Uterus (tissue), 4 donors: Measurements from ENCODE around the gene ZNF263. TPM values are rescaled to one million over a fixed set of nuclear protein-coding genes. Genes with fewer than 3 reads are reported as not detected.

Source experiments
- DNase-seq, 2 donors: peaks; one replicate each; pipeline ENCODE4 v3.0.0-alpha.2; 2019 to 2020
- H3K27ac ChIP-seq, 2 donors: fragments of 200-600 bp; sonication (generic); 1 replicate in 1 of 2; 2 replicates in 1 of 2; pipeline ENCODE4 v1.5.1; 2016 to 2018
- H3K27me3 ChIP-seq, 2 donors: fragments of 200-600 bp; sonication (generic); one replicate each; pipeline ENCODE4 v1.5.1; 2018 to 2019; ENCODE audit warnings: control low read depth in 1 of 2
- H3K36me3 ChIP-seq, 2 donors: fragments of 200-600 bp; sonication (generic); one replicate each; pipeline ENCODE4 v1.5.1; 2019; ENCODE audit warnings: control low read depth in 1 of 2
- H3K4me1 ChIP-seq, 2 donors: fragments of 200-600 bp; sonication (generic); one replicate each; pipeline ENCODE4 v1.5.1; 2018 to 2019; ENCODE audit warnings: control low read depth in 1 of 2
- H3K4me3 ChIP-seq, 2 donors: fragments of 200-600 bp; sonication (generic); 1 replicate in 1 of 2; 2 replicates in 1 of 2; pipeline ENCODE4 v1.5.1; 2018 to 2019; ENCODE audit warnings: mild to moderate bottlenecking in 1 of 2
- H3K9me3 ChIP-seq, 2 donors: fragments of 200-600 bp; sonication (generic); one replicate each; pipeline ENCODE4 v1.5.1; 2019; ENCODE audit warnings: control low read depth in 1 of 2
- POLR2A ChIP-seq, 2 donors: fragments of 450-650 bp; IDR thresholded peaks; one replicate each; pipeline ENCODE4 v1.6.1; 2016; ENCODE audit warnings: antibody characterized with exemption in 2 of 2, mild to moderate bottlenecking in 1 of 2, moderate library complexity in 1 of 2
- intact Hi-C: fragments of 100-400 bp; cut with DNase I; formaldehyde crosslinking; loops from one replicate; pipeline ENCODE4 v1.15.1; 2023; ENCODE audit warnings: low total_unique reads
- total RNA-seq, 4 donors: library from RNA; depleted of rRNA in 3 of 4; stranded (reverse); fragments of >200 nt in 3 of 4; gene quantifications; one replicate each; pipeline versions ENCODE4 v1.1.0 to v1.2.4, GENCODE V29; 2014 to 2023
- TF ChIP-seq, protein P1 (sequence below), 4 experiments: fragments of 200-600 bp in 2 of 4; fragments of 450-650 bp in 2 of 4; sonication (generic) in 2 of 4; IDR thresholded peaks; one replicate each; pipeline ENCODE4 v1.5.1; 2016 to 2019; ENCODE audit warnings: antibody characterized with exemption in 4 of 4, mild to moderate bottlenecking in 2 of 4, moderate library complexity in 1 of 4
- donor health status: DM: yes; HTN: yes; CAD: no.

ZNF263 gene
- total RNA-seq, 4 donors from 2014 or later: 13.2 to 82.5 (median 53.9) TPM

DNA sequence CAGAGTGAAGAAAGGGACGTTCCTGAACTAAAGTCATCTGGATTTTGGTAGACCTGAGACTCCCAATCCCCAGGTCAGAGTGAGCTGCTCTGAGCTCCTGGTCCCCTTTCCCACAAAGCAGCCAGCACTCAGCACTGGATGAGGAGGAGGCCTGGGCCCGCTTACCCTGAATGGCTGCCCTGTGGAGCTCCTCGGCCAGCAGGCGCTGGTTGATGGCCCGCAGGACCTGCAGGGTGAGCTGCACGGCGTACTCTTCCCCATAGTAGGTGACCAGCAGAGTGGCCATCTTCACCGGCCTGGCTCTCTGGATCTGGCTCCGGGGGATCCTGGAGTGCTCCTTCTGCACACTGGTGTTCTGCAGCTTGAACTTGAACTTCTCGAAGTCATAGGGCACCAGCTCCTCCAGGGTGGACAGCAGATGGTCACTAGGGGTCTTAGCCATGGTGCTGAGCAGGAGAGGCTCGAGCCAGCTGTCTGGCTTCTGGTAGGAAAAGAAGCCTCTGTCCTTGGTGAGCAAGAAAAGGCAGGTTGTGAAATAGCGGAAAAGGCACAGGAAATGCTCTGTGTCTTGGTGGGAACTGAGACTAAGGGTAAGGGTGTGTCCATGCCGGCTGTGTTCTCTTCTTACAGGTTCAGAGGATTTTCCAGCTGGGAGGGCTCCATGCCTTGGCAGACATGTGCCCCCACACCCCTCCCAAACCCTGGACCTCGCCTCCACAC, 27.0 kb upstream of the ZNF263 start, which contains the start of gene MEFV:
Gene MEFV (minus strand): TSS at position 488 of the 720 bp plus-strand sequence. CDS start 46 bp downstream, at position 442.
- no peak for DNase-seq
- TF ChIP-seq, protein P1, sequence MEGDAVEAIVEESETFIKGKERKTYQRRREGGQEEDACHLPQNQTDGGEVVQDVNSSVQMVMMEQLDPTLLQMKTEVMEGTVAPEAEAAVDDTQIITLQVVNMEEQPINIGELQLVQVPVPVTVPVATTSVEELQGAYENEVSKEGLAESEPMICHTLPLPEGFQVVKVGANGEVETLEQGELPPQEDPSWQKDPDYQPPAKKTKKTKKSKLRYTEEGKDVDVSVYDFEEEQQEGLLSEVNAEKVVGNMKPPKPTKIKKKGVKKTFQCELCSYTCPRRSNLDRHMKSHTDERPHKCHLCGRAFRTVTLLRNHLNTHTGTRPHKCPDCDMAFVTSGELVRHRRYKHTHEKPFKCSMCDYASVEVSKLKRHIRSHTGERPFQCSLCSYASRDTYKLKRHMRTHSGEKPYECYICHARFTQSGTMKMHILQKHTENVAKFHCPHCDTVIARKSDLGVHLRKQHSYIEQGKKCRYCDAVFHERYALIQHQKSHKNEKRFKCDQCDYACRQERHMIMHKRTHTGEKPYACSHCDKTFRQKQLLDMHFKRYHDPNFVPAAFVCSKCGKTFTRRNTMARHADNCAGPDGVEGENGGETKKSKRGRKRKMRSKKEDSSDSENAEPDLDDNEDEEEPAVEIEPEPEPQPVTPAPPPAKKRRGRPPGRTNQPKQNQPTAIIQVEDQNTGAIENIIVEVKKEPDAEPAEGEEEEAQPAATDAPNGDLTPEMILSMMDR (IDR thresholded peaks at IDR 0.05): no peak
- TF ChIP-seq POLR2A (IDR thresholded peaks at IDR 0.05): no peak
- intact Hi-C loops: no loop called here

GRCh38 chr16:3256866-3257465, 26.3 kb upstream of the ZNF263 start:
- Histone ChIP-seq H3K4me1 (no peaks in the 10 kb centered on the region), H3K4me3 (no peak overlapping the region), H3K9me3 (no peaks in the 10 kb centered on the region), H3K36me3 (no peaks in the 10 kb centered on the region), H3K27me3 (no peaks in the 10 kb centered on the region), H3K27ac (no peak overlapping the region)
- no peak for DNase-seq
- TF ChIP-seq, protein P1 (IDR thresholded peaks at IDR 0.05): no peak
- no peak for TF ChIP-seq POLR2A (IDR thresholded peaks at IDR 0.05)
- intact Hi-C loops: no loop called here

More for the DNA sequence above, 27.0 kb upstream of the ZNF263 start, which contains the start of gene MEFV:
- H3K4me3 ChIP-seq: no peak within 1 kb of the TSS
- no peaks in the 10 kb centered on the region for H3K36me3 ChIP-seq
- H3K27me3 ChIP-seq: no peaks in the 10 kb centered on the region
- H3K27ac ChIP-seq: no peak within 1 kb of the TSS
- no peaks in the 10 kb centered on the region for H3K9me3 ChIP-seq
- H3K4me1 ChIP-seq: no peaks in the 10 kb centered on the region

- Histone ChIP-seq H3K4me3 (no peak overlapping the region), H3K36me3 (no peaks in the 10 kb centered on the region), H3K9me3 (no peaks in the 10 kb centered on the region), H3K4me1 (no peaks in the 10 kb centered on the region), H3K27ac (no peak overlapping the region), H3K27me3 (no peaks in the 10 kb centered on the region)
- DNase-seq: no peak
- intact Hi-C loops: no loop called here
- TF ChIP-seq, protein P1 (IDR thresholded peaks at IDR 0.05): no peak
- TF ChIP-seq POLR2A (IDR thresholded peaks at IDR 0.05): no peak
Measured at GRCh38 chr16:3259836-3260235, 23.5 kb upstream of the ZNF263 start.

DNA sequence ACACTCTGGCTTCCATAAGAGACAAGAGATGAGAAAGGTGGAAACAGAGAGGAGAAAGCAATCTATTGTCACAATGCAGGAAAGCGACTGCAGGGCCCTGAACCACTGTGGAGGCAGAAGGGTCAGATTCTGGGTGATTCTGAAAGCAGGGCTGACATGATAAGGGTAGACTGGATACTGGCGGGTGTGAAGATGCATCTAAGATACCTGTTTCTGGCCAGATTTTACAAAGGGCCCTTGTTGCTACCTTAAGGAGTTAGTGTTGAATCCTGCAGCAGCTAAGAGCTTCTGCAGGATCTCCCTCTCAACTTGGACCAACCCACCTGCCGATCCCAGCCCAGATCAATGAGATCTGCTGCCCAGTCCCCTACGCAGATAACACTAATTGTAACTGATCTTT, 20.8 kb upstream of the ZNF263 start:
- intact Hi-C loops: no loop called here
- H3K27ac ChIP-seq: no peak overlapping the region
- TF ChIP-seq POLR2A (IDR thresholded peaks at IDR 0.05): no peak
- H3K4me1 ChIP-seq: no peaks in the 10 kb centered on the region
- no peaks in the 10 kb centered on the region for H3K36me3 ChIP-seq
- no peak overlapping the region for H3K4me3 ChIP-seq
- no peak for DNase-seq
- no peaks in the 10 kb centered on the region for H3K27me3 ChIP-seq
- no peaks in the 10 kb centered on the region for H3K9me3 ChIP-seq

- peak overlapping the region; percentile 95 to 96 for H3K27ac ChIP-seq
- intact Hi-C loops: no loop called here
- DNase-seq: peak; percentile 97
- no peaks in the 10 kb centered on the region for H3K9me3 ChIP-seq
- H3K36me3 ChIP-seq: no peaks in the 10 kb centered on the region
- peak; percentile 87 to 89 for TF ChIP-seq POLR2A (IDR thresholded peaks at IDR 0.05)
- TF ChIP-seq, protein P1 (IDR thresholded peaks at IDR 0.05): peak; percentile 12 to 41 (median 31)
- H3K4me3 ChIP-seq: peak overlapping the region; percentile 65 to 82
- H3K27me3 ChIP-seq: no peaks in the 10 kb centered on the region
- no peaks in the 10 kb centered on the region for H3K4me1 ChIP-seq
Measured at GRCh38 chr16:3264137-3265036, 18.9 kb upstream of the ZNF263 start.
